ENCODE results near the gene PNPO.

- no peak for TF ChIP-seq USF2 (IDR thresholded peaks at IDR 0.05; ENCODE audit: borderline replicate concordance, low read depth, low read length)
- no peak for TF ChIP-seq EP300 (IDR thresholded peaks at IDR 0.05; ENCODE audit: borderline replicate concordance in 1 of 2, low read depth in 1 of 2, low read length in 1 of 2)
- TF ChIP-seq, protein P1, sequence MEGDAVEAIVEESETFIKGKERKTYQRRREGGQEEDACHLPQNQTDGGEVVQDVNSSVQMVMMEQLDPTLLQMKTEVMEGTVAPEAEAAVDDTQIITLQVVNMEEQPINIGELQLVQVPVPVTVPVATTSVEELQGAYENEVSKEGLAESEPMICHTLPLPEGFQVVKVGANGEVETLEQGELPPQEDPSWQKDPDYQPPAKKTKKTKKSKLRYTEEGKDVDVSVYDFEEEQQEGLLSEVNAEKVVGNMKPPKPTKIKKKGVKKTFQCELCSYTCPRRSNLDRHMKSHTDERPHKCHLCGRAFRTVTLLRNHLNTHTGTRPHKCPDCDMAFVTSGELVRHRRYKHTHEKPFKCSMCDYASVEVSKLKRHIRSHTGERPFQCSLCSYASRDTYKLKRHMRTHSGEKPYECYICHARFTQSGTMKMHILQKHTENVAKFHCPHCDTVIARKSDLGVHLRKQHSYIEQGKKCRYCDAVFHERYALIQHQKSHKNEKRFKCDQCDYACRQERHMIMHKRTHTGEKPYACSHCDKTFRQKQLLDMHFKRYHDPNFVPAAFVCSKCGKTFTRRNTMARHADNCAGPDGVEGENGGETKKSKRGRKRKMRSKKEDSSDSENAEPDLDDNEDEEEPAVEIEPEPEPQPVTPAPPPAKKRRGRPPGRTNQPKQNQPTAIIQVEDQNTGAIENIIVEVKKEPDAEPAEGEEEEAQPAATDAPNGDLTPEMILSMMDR (IDR thresholded peaks at IDR 0.05): no peak
- no peak for TF ChIP-seq NFIC (IDR thresholded peaks at IDR 0.05; ENCODE audit: borderline replicate concordance)
Observed at GRCh38 chr17:47959825-47960655, 18.7 kb downstream of the PNPO start.
